CD4-positive, alpha-beta T cell treated with Interleukin-6 at 100 ng/mL for 8 hours (primary cell): ENCODE measurements around the gene SASH1.

Source experiments
- DNase-seq: peaks from one replicate; pipeline ENCODE4 v3.0.0-alpha.2; 2020; ENCODE audit warnings: mixed read lengths, low spot score

SASH1 gene

GRCh38 chr6:148457843-148458159 lies 115.2 kb downstream of the SASH1 start:
- DNase-seq, result no peak

GRCh38 chr6:148459238-148459637 lies 116.6 kb downstream of the SASH1 start:
- no peak for DNase-seq

DNA sequence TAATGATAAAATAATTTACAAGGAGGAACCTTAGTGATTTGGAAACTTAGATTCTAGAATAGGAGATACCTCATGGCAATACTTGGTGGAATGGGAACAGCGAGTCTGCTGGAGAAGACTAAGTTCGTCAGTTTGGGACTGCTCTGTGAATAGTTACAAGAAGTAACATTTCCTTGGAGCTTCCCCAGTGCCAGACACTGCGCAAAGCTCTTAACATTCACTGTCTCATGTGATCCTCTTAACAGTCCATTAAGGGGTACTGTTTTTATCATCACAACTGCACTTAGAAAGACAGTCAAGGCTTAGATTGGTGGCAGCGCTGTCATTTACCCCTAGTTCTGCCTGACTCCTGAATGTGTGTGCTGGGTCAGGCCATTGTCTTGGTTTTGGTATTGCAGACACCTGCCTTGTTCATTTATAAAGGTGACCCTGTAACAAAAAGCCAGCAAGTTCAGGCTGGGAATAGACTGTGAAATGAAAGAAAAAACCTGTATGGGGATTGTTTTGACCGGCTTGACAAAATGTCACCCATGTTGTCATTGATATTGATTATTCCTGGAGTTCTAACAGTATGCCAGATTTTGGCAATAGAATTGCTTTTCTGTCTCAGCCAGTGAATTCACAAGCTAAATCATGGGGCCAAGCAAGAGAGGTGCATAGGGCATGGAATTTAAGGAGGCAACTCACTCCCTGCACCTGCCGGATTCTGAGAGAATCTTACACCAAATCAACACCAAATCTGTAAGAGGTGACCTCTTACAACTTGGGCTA lies 118.4 kb downstream of the SASH1 start:
- no peak for DNase-seq

GRCh38 chr6:148461986-148462577 lies 119.4 kb downstream of the SASH1 start:
- no peak for DNase-seq

DNA sequence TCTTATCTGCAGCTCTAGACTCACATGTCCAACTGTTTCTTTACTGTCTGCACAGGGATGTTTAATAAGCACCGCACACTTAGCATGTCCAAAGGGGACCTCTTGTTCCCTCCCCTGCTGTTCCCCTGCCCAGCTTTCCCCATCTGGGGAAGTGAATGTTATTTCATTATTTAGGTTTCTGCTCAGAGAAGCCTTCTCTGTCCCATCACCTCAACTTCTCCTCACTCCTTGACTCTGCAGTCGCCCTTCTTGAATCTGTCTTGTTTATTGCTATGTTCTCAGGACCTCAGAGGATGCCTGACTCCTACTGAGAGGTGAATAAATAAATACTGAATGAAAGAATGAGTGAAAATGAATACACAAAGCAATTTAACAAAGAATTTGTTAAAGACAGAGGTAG lies 121.0 kb downstream of the SASH1 start:
- DNase-seq, result no peak

- peak; percentile 41 for DNase-seq
Observed at GRCh38 chr6:148464319-148465010, 121.8 kb downstream of the SASH1 start.

GRCh38 chr6:148465011-148465335 lies 122.3 kb downstream of the SASH1 start:
- DNase-seq, result no peak

- no peak for DNase-seq
Observed at GRCh38 chr6:148465670-148466069, 123.0 kb downstream of the SASH1 start.

DNA sequence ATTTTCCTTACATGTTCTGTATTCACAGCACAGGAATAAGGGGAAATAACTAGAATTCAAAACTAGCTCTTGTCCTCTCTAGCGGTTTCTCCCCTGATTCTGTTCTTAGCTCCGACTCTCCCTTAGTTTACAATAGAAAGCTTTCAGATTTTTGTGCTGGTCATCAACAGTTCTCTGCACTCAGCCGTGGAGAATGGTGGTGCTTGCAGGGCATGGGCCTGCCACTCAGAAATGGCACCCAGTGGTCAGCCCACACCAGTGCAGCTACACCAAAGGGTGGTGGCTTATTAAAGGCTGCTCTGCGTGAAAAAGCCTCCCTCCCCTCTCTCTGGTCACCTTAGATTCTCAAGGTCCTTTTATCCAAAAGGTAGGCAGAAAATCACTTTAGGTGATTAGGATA lies 123.5 kb downstream of the SASH1 start:
- DNase-seq, result no peak

GRCh38 chr6:148467926-148468325 lies 125.3 kb downstream of the SASH1 start:
- DNase-seq, result no peak

- no peak for DNase-seq
Observed at GRCh38 chr6:148470156-148470555, 127.5 kb downstream of the SASH1 start.

DNA sequence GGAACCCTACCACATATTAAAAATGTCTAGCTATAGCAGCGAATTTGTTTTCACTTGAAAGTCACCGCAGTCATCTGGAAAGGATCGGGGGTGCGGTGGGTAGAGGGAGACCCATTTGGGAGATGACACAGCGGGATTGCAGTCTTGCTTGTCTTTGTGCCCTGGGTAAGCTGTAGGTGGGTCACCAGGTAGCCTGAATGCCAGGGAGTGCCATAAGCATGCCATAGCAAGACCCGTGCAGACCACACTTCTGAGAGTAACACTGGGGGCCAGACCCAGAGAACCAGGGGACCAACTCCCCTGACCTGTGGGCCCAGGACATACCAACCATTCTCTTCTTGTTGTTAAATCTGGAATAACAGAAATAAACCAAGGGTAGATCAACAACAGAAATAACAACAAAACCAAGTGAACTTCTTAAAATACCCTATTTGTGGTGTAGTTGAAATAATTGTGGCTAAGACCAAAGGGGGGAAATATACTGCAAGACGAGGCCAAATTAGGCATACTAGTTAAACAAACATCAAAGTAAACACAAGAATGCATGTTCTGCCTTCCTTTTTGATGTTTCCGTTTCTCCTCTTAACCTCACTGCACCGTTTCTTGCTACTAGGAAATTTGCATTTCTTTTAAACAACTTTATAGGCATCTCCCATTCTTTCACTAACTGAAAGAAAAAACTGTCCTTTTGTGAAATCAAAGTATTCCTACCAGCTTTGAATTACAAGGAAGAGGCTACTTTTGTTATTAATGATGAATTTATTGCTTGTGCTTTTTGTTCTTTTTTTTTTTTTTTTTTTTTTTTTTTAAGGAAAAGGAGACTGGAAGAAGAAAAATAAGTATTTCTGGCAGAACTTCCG lies 128.2 kb downstream of the SASH1 start:
- no peak for DNase-seq

GRCh38 chr6:148471624-148472159 lies 129.1 kb downstream of the SASH1 start:
- no peak for DNase-seq

DNA sequence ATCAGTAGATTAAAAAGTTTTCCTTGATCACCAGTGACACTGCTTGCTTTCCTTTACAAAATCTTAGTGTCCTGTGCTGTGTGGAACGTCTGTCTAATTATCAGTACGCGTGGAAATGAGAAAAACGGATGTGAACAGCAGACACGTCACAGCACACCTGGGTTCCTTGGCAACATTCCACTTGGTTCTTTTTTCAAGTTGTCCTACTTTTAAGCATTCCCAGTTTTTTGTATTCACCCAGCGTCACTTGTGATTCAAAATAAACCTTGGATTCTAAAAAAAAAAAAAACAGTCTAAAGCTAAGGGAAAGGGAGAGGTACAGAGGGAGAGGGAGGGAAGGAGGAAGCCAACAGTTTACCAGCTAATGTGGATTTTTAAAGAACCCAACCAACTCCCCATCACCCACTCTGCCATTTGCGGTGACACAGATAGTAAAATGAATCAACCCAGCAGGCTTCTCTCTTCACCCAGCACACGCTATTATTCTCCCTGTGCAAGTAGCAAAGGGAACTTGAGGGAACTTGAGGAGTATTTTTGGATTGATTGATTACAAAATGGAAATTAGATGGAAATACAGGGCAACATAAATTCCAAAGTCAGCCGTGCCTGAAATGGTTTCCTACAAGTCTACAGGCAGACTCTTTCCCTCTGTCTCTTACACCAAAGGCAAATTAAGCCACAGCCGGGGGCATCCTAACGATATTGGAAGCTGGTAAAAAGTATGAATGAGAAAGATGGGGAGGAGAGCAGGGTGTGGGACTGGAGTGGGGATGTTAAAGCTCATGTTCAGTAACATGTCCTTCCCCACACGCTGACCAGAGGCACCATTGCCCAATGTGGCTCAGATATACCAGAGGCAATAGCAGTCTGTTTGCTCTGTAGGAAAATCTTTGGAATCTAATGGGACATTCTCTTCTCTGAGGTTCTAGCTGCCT lies 129.8 kb downstream of the SASH1 start:
- DNase-seq, result no peak

DNA sequence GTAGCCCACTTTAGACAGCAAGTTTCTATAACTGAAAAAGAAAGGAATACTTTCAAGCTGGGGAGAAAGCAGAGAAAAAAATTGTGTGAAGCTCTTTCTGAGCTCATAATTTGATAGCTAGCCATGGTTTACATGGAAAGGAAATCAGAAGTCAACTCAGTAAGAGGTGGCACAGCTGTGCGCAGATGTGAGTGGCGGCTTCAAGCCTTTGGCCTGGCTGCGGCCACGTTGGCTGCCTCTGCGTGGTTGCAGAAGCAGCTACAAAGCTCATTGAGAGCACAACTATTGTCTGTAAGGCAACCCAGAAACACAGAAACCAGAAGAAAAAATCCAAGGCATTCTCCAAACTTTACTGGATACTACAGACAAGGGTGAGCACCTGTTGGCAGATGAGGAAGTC lies 136.9 kb downstream of the SASH1 start:
- DNase-seq, result no peak

- DNase-seq, result no peak
Observed at GRCh38 chr6:148487461-148487860, 144.8 kb downstream of the SASH1 start.

DNA sequence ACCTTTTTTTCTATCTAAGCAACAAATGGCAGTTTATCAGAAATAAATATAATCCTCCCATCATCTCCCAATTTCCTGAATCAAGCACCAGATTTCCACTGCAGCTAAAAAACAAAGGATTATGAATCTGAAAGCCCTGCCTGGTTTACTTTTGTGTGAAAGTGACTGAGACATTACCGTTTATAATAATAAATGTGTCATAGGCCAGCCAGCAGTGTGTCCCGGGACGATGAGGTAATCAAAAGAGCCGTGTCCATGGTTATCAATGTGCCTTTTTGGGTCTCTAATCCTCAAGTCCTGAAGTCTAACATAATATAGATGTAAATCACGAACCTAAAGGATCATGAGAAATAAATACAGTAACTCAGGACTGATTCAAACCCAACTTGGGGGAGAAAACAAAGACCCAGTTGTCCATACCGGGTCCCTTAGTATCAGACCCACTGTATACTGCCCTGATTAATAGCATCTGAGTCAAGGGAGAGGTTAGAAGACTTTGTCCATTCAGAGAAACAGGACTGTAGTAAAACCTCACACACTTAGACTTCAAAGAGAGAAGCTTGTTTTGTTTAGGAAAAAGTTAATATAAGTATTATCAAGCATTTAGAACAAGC lies 149.1 kb downstream of the SASH1 start:
- DNase-seq, result no peak

- no peak for DNase-seq
Observed at GRCh38 chr6:148492654-148493290, 150.1 kb downstream of the SASH1 start.

DNA sequence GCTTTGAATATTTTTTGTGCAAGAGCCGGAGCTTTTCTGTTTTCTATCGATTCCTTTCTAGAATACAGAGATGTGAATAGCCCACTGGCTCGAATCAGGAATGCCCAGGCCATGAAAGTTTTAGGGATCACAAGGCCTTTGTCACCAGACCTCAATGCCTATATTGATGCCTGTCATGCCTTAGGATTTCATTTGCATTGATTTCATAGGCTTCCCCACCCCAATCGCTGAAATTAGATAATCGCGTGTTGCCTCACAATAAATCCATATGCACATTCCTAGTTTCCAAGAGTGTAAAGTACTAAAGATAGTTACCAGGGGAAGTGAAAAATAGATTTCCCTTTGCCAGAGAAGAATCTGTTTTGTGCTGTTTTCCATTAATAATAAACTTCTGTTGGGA lies 150.8 kb downstream of the SASH1 start:
- DNase-seq, result no peak

DNA sequence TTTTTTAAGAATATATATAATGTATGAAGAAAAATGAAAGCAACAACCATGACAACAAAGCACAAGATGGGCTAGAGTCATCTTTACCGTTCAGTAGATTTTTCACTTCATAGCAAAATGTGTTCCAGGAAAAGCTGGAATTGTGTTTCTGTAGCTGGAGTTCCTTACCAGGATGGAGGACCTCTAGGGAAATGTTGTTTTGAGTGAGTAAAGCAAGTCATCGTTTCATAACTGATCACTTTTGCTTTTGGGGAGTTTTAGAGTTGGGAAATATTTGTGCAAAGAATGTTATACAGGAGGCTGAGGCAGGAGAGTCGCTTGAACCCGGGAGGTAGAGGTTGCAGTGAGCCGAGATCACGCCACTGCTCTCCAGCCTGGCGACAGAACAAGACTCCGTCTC lies 151.6 kb downstream of the SASH1 start:
- DNase-seq, result no peak
